ENCODE measurements around the gene TJP1.
"Not testable (repeated sequence)": the region's sequence is repeated elsewhere in the genome, so short reads cannot be mapped to it uniquely, and the experiment has no call there.

TJP1 gene

DNA sequence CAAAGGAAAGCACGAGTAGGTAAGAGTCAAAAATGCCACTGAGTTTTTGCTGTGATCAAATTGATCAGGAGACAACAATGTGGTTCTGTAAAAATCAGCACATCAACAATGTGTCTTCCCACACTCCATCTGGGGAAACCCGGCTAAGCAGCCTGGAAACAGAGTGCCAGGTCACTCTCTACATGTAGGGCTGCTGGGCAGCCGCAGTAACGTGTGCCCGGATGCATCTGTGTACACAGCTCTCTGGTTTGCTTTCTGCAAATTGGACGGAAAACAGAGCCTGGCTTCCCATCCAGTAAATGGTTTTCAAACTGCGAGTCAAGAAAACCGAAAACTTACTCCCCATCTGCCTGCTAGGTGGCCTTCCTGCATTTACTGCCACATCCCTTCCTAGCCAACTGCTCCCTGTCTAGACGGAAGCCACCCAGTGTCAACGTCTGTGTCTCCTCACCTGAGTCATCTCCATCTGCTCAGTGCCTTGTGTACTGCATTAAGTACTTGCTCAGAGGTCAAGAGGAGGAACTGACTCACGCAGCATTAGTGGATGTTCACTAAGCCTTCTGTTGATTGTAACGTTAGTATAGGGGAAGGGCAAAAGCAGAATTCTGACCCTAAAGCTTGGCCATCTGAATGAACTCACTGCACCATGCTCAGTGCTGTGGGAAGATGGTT, 124.1 kb downstream of the TJP1 start:
- no peak for DNase-seq

- DNase-seq, result no peak
Measured at GRCh38 chr15:29696950-29697738, 125.1 kb downstream of the TJP1 start.

DNA sequence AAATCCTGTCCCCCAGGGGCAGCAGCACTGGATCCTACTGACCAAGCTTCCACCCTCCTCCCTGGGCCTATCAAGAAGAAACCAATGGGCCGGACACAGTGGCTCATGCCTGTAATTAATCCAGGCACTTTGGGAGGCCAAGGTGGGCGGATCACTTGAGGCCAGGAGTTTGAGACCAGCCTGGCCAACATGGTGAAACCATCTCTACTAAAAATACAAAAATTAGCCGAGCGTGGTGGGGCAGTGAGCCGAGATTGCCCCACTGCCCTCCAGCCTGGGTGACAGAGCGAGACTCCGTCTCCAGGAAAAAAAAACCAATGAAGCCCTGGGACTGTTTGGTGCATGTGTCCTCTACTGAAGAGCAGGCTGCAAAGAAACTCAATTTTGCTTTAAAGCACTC, 125.8 kb downstream of the TJP1 start:
- DNase-seq, result not testable (repeated sequence)

- DNase-seq, result no peak
Measured at GRCh38 chr15:29695489-29696167, 126.6 kb downstream of the TJP1 start.

- DNase-seq, result no peak
Measured at GRCh38 chr15:29693225-29693624, 129.0 kb downstream of the TJP1 start.

DNA sequence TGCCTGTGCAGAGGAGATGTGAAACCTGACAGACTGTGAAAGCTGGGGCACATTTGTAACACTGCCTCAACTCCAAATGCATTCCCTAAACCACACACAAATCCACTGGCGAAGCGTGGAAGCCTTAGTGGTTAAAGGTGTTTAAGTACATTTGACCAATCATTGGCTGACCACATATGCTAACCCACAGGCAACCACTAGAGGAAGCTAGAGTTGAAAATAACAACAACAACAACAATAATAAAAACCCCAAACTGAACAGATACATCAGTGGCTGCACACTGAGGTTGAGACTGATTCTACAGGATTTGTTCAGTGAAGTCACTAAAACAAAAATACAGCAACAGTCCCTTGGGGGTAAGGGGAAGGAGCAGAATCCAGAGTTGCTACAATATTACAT, 129.7 kb downstream of the TJP1 start:
- DNase-seq, result no peak

GRCh38 chr15:29690765-29691475, 131.3 kb downstream of the TJP1 start:
- no peak for DNase-seq

- DNase-seq, result no peak
Measured at GRCh38 chr15:29689287-29689986, 132.8 kb downstream of the TJP1 start.

- DNase-seq, result no peak
Measured at GRCh38 chr15:29688506-29689286, 133.6 kb downstream of the TJP1 start.

DNA sequence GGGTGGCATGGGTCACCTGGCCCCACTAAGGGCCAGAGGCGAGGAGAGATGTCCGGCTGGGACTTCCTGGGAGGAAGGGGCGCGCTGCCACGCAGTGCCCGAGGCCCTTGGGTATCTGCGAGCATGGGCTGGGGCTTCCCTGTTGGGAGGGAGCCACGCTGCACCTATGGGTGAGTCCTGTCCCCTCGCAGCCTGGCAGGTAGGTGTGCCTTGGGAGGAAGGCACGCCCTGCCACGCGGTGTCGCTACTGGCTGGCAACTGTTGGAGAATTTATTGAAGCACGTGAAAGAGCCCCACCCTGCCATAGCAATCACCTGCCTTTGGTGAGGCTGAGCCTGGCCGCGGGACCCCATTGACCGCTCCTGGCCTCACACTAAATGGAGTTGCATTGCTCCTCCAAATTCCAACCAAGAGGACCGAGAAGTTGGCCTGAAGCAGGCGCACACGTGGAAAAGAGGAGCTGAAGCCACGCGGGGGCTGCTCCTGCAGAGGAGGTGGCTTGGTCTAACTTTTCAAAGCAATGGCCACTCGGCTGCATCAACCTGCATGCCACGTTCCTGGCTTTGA, 134.2 kb downstream of the TJP1 start:
- DNase-seq, result no peak

GRCh38 chr15:29687204-29687815, 135.0 kb downstream of the TJP1 start:
- DNase-seq, result no peak

GRCh38 chr15:29686445-29687203, 135.6 kb downstream of the TJP1 start:
- DNase-seq, result no peak

- DNase-seq, result no peak
Measured at GRCh38 chr15:29686079-29686425, 136.2 kb downstream of the TJP1 start.

GRCh38 chr15:29685156-29686078, 136.9 kb downstream of the TJP1 start:
- no peak for DNase-seq

DNA sequence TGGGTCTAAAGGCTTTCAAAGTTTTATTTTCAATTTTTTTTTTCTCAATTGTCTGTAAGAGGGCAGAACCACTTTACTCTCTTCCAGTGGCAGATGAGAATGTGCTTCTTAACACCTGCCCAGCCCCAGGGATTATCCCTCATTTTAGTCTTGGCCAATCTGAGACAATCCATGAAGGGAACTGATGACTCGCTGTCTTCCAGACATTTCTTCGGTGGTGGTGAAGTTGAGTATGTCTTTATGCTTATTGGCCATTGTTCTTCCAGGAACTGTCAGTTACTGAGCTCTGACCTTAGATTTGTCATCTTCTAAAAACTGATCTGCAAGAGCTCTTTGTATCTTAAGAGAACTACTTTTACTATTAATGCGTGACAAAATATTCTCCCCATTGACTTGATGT, 139.5 kb downstream of the TJP1 start:
- no peak for DNase-seq

DNA sequence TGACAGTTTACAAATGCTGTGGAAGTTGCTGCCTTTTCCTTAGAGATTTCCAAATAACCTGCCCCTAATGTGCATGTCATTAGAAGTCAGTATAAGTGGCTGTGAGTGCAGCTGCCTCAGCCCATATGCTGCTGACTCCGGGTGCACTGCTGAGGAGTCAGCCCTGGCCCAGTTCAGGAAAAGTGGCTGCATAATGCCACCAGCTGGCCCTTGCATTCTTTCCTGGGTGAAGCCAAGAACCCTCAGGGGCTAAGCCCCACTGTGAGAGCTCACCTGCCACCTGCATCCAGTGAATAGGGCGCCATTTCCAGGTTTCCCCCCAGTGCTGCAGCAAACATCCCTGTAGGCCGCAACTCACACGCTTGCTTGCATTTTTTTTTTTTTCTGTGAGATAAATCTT, 139.9 kb downstream of the TJP1 start:
- no peak for DNase-seq

DNA sequence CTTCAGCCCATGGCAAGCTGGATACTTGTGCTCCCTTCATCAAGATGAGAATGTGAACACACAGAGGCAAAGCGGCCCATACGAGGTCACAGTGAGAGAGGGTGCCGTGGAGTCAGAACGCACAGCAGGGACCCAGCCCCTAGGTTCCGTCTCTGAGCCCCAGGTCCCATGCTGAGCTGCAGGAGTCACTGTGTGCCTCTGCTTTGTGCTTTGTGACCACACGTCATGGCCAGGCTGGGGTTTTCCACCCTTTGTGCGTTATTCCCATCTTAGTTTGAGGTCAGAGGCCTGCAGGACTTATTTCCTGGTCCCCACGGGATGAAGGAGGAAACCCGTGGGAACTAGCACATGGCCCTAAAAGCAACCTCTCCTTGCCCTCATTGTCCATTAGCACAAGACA, 140.3 kb downstream of the TJP1 start:
- no peak for DNase-seq

DNA sequence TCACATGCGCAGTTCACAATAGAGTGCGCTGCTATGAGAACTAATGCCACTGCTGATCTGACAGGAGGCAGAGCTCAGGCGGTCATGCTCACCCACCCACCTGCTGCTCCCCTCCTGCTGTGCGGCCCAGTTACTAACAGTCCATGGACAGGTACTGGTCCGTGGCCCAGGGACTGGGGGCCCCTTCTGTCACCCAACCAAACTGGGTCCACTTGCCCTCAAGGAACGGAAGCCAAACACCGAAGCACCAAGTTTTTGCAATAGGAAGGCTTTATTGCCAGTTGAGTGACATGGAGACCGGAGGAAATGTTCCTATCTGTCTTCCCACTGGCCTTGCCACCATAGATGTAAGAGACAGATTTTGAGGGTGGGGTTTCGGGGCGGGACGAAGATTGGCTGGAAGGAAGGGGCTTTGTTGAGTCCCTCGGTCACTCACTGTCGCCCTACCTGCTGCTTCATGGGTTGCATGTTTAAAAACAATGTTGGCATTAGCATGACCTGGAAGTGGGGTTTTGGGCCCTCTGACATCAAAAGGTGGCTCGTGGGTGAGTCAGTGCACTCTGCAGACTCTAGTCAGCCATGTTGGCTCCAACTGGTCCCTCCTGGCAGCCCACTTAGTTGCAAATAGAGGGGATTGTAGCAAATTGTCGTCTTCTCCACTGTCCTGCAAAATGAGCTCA, 141.0 kb downstream of the TJP1 start:
- no peak for DNase-seq

All from hematopoietic multipotent progenitor cell treated with erythropoietin and hydrocortisone succinate and interleukin-3 and kit ligand, for 8 days (in vitro differentiated cells).